HG02870 (cell line): Measurements from ENCODE around the gene CYS1.
"Not testable (repeated sequence)": the region's sequence is repeated elsewhere in the genome, so short reads cannot be mapped to it uniquely, and the experiment has no call there.

Experiments
- ATAC-seq: cut with Tn5 transposase; IDR thresholded peaks from one replicate; pipeline ENCODE4 v1.9.1; 2021; ENCODE audit warnings: mild to moderate bottlenecking, moderate library complexity; ENCODE audit not compliant: unreplicated experiment

The CYS1 gene

DNA sequence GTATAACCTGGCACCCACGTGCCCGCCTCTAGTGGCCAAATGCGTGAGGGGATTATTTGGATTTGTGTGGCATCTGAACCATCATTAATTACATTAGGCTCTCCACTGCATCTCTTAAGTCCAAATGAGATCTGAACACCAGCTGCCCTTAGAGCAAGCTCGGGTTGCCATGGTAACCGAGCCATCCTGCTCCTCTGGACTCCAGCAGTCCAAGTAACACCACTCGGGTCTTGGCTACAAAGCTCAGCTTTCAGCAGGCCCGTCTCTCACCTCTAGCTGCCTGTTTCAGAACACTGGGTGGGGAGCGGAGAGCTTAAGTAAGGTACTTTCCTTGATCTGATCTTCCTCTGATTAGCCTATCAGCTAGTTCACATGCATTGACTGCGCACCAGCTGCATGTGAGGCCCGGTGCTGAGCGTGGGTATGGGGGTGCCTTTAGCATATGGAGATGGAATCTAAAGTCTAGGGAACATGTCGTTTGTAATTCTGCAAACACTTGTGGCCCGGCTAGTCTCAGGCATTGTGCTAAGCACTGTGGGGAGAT lies 14.1 kb upstream of the CYS1 start:
- no peak for ATAC-seq

DNA sequence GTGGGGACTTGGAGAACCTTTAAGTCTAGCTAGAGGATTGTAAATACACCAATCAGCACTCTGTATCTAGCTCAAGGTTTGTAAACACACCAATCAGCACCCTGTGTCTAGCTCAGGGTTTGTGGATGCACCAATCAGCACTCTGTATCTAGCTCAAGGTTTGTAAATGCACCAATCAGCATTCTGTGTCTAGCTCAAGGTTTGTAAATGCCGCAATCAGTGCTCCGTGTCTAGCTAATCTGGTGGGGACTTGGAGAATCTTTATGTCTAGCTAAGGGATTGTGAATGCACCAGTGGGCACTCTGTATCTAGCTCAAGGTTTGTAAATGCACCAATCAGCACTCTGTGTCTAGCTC lies 11.7 kb upstream of the CYS1 start:
- not testable (repeated sequence) for ATAC-seq

DNA sequence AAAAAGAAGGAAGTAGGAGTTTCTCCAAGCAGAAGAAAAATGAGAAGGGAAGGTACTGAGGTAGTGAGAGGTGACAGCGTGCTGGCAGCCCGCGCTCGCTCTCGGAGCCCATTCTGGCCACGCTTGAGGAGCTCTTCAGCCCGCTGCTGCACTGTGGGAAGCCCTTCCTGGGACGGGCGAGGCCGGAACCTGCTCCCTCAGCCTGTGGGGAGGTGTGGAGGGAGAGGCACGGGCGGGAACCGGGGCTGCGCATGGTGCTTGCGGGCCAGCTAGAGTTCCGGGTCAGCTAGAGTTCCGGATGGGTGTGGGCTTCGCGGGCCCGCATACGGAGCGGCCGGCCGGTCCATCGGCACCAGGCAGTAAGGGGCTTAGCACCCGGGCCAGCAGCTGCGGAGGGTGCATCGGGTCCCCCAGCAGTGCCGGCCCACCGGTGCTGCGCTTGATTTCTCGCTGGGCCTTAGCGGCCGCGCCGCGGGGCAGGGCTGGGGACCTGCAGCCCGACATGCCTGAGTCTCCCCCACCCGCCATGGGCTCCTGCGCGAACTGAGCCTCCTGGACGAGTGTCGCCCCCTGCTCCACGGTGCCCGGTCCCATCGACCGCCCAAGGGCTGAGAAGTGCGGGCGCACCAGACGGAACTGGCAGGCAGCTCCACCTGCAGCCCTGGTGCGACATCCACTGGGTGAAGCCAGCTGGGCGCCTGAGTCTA lies 11.1 kb upstream of the CYS1 start:
- no peak for ATAC-seq

DNA sequence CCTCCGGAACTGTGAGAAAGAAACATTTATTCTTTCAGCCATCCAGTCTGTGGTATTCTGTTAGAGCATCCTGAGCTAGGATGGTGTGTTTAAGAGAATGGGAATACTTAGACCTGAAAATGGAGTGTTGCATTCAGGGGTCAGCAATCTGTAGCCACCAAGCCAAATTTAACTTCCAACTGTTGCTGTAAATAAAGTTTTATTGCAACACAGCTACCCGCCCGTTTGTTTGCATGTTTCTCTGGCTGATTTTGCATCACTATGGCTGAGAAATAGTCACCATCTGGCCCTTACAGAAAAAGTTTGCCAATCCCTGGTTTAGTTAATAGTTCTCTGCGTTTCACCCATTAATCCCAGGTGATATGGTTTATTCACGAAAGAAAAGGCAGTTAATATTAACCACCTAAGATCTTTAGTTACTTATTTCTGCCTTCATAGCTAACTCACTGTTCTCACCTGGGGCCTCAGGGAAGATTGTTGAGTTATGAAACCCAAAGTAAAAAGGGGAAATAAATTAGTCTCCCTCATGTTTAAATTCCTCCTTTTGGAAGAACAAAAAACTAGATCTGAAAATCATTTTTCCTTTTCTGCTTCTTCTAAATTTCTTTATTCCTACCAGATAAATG lies 9.5 kb upstream of the CYS1 start:
- ATAC-seq, result no peak

DNA sequence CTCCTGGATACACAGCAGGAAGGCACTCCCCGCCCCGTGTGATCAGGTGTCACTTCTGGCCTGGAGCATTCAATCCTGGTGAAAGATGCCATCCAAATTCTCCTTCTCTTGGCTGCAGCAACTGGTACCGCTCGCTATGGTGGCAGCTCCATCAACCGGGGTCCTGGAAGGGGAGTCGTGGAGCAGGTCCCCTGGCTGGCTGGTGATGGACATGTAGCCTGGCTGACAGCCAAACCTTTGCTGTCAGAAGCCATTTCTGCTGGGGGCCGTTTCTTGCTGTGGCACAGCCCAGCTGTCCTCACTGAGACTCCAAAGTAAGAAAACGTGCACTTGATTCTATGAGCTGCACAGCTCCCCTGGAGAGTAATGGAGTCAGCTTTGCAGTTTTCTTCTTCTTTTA lies 7.1 kb upstream of the CYS1 start:
- ATAC-seq, result no peak

DNA sequence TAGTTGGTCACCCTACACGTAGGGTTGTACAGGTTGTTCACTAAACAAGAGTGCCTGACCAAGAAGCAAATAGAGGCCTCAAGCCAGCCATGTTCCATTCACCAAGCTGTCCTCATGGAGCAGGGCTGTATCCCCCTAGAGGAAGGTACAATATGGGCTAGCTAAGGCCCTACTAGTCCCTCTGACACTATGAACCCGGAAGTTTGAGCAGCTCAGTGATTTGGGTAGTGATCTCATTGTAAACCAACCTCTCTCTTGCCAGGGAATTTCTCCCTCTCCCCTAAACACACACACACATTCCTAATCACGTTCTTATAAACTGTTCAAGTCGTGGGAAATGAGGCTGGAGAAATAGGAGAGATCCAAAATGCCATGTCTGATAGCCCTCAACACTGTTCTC lies 6.7 kb upstream of the CYS1 start:
- ATAC-seq, result no peak

DNA sequence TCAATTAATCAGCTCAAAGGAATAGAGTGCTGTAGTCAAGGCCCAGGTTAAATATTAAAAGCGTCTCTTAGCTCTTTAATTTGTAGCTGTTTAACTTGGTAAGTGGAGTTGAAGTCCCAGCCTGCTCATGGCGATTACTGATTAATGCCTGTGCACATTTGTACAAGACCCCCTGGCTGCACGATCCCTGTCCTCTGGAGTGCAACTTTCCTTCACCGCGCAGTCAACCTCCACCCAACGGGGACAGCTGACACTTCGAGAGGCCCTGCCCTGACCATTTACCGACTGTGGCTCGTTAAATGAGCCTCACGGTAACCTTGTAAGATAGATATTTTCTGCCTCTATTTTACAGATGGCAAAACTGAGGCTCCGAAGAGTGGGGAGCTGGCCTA lies 5.5 kb upstream of the CYS1 start:
- ATAC-seq, result no peak

DNA sequence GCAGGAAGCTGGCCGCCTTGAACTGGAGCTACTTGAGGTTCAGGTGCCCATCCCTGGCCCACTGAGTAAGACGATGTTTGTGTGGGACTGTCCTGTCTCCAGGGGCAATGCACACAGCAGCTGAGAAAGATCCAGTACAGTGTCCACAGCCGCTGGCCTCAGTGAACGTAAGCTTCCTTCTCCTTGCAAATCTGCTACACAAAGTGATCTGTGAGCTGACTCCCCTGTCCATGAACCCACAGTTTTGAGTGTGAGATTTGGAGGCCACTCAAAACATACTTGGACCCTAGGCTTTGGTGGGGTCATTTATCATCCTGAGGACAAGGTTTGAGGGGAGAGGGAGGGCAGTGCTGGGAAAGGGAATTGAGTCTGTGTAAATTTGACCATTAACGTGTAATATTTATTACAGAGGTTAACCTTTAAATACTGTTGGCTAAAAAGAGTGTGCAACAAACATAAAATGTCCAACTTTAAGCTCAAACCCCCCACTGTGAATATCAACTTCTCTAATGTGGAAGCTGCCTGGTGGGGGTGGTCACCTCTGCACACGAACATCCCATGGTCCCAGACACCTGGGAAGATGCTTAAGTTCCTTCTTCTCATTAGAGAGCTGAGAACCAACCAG lies 4.9 kb upstream of the CYS1 start:
- no peak for ATAC-seq

DNA sequence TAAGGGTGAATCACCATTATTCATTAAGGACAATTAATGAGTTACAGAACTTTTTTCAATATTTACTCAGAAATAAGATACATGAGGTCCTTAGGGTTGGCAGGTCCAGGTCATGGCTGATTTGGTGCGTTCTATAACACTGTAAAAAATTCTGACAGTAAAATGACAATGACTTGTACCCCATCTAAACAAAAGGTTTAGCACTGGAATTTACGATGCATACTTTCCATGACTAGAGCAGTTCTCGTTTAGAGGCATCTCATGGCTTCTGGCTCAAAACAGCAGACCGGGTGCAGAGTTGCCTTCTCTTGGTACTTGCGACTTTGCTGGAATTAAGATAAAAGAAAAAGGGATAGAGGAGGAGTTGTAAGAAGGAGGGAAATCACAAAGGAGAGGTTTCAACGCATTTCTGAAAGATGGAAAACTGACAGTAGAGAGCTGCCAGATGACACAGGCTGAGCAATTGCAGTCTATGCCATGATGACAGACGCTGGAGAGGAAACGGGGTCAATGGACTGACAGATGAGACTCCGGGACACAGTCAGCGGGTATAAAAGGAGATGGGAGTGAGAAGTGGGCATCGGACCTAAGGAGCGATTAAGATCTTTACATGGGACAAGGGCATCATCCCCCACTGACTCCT lies 4.1 kb upstream of the CYS1 start:
- ATAC-seq, result no peak

DNA sequence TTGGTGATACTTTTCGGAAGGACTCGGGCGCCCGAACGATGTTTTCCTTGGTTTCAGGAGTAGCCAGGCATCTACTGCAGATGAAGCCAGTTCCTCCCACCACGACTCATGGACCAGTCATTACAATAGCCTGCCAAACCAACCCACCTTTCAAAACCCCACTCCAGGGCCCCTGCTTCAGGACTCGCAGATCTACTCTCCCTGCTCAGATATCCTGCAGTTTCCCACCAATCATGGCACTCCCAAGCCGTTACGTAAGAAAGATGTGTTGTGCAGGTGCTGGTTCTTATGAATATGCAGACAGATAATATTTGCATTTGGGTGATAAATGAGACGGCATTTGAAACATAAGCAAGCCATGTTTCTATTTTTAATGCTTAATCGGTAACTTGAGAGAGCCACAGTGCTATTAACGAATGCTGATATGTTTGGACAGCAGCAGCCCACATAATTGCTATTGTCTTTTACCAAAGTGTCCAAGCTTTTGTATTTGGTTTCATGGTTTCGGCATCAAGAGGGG lies 3.5 kb upstream of the CYS1 start:
- ATAC-seq, result no peak

DNA sequence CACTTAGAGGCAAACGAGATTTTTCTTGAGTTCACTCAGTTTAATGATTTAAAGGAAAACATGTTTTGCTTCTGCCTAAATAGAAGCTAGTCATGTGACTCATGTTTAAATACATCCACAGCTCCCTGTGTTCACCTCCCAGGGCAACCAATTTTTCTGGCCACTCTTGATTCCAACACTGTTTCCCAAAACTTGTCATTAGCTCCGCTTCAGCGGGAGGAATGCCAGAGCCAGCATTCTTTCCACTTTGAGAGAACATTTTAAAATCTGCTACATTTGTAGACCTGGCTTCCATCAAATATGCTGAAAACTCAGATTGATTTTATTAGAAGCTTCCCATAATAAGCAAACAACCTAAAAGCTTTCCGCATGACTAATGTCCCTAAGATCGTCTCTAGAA lies 2.8 kb upstream of the CYS1 start:
- no peak for ATAC-seq

DNA sequence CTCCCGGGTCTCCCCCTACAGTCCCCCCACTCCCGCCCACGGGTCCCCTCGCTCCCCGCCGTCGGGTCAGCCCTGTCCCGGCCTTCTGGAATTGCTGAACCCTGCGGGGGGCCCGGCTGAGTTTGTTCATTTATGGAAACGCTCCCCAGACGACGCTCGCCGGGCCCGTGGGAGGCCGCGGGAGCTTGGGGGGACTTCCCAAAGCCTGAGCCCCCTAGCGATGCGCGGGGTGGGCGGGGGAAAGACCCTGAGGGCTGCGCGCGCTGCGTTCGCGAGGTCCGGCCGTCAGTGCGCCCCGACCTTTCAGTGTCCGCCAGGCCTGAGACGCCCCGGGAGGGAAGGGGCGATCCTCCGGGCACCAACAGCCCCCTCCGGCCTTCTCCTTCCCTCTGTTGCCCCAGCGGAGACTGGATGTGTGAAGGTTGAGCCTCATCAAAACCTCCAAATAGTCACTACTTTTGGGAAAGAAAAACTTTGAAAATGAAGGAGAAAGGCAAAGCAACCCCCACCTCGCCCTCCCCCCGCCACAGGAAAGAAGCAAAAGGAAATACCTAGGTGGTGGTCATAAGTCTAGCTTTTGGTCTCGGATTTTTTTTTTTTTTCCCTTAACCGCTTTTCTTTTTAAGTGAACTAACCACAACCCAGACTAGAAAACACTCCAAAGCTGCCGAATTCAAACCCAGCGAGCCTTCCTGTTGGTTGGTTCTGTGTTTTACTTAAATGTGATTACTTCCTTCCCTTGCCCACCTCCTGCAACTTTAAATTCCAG lies 509 bp upstream of the CYS1 start:
- no peak for ATAC-seq

DNA sequence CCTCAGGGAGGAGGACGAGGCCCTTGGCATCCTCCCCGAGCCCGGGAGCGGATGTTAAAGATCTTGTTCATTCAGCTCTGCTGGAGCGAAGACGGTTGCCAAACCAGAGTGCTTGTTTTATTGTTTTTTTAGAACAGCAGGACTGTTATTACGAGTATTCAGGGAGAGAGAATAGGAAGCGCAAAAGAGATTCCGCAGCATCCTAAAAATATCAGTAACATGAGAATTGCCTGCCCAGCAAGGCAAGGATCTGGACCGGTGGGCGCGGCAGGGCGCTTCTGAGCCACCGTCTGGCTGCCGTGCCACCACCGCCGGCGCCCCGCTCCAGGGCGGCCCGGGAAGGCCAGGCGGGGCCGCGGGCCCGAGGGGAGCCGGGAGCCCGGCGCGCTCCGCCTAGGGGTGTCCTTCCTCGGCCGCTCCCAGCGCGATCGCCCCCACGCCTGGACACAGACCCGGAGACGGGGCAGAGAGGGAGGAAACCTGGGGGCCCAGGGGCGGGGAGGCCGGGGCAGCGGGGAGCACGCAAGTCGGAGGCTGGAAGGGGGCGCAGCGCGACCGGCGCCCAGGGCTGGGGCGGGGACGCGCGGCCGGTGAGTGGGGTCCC lies 843 bp downstream of the CYS1 start:
- ATAC-seq, result no peak

DNA sequence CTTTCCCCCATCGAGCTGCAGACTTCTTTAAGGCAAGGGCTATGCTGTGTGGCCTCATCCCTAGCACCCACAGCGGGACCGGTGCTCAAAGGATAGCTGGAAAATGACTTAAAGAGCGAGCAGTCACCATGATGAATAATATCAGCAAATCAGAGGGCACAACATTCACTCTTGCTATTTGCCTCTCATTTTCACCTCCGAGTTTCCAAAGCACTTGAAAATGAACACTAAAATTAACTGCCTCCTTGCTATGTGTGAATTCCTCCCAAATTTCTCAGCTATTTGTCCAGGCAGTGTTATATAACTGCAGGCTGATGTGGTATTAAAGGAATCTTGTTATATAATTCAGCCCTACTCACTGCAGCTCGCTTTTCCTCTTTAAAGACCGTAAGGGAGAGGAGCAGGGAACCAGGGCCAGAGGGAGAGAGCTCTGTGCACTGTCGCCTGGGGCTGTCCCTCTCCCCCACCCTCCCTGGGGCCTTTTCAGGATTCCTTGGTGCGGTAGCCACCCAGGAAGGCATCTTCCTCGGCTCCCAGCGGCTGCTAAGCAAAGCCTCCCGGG lies 1.4 kb downstream of the CYS1 start:
- no peak for ATAC-seq

DNA sequence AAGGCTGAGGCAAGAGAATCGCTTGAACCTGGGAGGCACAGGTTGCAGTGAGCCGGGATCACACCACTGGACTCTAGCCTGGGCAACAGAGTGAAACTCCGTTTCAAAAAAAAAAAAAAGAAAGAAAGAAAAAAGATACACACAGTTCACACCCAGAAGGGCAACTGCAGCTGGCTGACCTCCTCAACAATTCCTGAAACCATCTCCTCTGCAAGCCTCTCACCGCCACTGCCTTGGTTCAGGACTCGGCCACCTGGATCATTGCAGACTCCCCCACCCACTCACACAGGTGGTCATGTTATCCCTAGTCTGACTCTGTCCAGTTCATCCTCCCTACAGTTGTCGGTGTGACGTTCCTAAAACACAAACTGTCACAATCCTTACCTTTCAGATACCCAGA lies 2.2 kb downstream of the CYS1 start:
- ATAC-seq, result no peak

DNA sequence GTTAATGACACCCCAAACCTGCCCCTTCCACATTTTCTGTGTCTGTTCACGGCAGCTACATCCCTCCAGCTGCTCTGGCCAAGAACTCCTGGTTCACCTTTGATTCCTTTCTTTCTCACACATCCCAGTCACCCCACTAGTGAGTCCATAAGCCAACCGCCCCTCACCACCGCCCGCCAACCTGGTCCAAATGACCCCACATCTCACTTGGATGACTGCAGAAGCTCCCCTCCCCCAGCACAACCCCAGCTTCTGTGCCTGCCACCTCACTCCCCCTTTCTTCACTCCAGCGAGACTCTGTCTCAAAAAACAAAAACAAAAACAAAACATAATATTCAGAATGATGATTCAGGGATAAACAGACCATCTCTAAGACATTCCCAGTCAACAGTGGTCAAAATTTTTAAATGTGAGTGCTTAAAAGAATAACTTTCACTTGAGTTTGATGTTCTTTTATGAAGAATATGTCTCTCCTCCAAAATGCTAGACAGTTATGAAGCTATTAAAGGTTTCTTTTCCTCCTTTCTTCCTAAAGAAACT lies 3.2 kb downstream of the CYS1 start:
- ATAC-seq, result no peak

DNA sequence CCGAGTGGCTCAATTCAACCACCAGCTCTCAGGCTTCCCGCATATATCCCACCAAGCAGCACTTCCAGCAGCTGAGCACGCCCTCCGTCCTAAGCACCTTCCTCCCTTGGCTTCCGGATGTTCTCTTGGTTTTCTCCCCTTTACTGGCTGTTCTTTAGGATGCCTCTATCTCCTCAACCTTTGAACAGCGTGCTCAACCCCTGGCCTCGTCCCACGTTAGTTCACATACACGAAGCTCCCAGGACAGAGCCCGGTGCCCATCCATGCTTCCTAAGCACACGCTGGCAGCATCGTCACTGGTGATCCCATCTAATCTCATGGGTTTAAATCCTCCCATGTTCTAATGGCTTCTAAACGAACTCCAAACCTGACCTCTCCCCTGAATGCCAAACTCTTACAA lies 3.7 kb downstream of the CYS1 start:
- no peak for ATAC-seq

DNA sequence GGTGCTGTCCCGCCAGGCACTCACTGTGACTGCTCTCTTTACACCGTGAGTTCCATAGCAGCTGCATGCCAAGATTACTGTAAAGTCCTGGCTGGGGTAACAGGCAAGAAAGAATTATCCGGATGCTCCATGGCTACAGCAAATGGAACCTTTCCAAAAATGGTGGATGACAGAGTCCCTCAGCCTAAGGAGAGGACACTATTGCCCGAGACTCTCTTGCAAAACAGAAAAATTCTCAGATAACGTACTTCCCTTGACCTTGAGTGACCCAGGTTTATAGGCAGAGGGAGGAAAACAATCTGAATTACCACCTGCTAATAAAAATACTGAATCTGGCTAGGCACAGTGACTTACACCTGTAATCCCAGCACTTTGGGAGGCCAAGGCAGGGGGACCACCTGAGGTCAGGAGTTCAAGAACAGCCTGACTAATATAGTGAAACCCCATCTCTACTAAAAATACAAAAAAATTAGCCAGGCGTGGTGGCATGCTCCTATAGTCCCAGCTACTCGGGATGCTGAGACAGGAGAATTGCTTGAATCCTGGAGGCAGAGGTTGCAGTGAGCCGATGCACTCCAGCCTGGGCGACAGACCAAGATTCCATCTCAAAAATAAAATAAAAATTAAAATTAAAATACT lies 4.5 kb downstream of the CYS1 start:
- no peak for ATAC-seq

DNA sequence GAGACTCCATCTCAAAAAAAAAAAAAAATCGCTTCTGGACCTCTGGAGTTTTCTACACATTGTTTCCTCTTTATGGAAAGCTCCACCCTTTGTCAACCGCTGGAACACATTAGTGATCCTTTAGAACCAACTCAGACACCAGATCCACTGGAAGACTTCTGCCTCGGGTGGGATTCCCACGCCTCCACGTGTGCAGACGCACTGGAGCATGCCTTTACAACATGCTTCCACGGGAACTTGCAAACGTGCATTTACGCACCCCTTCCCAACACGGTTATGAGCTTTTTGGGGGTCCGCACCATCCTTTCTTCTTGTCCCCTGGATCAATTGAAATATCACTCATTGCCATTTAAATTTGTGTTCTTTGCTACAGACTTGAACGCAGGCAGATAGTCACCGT lies 5.1 kb downstream of the CYS1 start:
- no peak for ATAC-seq
